GM12801 (cell line): ENCODE data around the gene PITX1.

Experiments
- TF ChIP-seq, protein P1 (sequence below): IDR thresholded peaks from one replicate; pipeline ENCODE4 v1.5.1; 2011; ENCODE audit warnings: control low read depth; ENCODE audit not compliant: insufficient read length; ENCODE audit errors: extremely low read depth

Gene PITX1

DNA sequence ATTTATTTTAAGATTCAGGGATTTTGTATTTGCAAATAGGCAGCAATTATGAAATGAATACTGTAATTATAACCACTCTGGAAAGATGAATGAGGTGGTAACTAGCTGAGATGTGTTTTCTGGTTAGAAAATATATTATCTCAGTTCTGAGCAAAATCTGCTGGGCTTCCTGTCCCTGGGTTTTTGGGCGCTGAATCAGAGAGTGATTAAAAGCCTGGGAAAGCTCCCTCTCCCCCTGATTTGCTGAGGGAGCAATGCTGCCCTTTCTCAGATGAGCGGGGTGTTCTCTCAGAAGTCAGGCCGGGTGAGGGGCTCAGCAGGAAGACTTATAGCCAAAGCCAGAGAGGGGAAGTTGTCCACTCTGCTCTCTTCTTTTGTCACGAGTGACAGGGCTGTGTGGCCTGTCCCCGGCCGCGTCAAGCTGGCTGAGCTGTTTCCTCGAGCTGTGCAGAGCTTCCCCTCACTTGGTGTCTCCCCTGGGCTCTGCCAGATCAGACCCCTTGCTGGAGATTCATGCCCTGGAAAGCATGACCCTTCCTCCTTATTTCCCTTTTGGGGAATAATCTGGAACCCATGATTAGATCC lies 39.8 kb upstream of the PITX1 start:
- TF ChIP-seq, protein P1, sequence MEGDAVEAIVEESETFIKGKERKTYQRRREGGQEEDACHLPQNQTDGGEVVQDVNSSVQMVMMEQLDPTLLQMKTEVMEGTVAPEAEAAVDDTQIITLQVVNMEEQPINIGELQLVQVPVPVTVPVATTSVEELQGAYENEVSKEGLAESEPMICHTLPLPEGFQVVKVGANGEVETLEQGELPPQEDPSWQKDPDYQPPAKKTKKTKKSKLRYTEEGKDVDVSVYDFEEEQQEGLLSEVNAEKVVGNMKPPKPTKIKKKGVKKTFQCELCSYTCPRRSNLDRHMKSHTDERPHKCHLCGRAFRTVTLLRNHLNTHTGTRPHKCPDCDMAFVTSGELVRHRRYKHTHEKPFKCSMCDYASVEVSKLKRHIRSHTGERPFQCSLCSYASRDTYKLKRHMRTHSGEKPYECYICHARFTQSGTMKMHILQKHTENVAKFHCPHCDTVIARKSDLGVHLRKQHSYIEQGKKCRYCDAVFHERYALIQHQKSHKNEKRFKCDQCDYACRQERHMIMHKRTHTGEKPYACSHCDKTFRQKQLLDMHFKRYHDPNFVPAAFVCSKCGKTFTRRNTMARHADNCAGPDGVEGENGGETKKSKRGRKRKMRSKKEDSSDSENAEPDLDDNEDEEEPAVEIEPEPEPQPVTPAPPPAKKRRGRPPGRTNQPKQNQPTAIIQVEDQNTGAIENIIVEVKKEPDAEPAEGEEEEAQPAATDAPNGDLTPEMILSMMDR: no peak

DNA sequence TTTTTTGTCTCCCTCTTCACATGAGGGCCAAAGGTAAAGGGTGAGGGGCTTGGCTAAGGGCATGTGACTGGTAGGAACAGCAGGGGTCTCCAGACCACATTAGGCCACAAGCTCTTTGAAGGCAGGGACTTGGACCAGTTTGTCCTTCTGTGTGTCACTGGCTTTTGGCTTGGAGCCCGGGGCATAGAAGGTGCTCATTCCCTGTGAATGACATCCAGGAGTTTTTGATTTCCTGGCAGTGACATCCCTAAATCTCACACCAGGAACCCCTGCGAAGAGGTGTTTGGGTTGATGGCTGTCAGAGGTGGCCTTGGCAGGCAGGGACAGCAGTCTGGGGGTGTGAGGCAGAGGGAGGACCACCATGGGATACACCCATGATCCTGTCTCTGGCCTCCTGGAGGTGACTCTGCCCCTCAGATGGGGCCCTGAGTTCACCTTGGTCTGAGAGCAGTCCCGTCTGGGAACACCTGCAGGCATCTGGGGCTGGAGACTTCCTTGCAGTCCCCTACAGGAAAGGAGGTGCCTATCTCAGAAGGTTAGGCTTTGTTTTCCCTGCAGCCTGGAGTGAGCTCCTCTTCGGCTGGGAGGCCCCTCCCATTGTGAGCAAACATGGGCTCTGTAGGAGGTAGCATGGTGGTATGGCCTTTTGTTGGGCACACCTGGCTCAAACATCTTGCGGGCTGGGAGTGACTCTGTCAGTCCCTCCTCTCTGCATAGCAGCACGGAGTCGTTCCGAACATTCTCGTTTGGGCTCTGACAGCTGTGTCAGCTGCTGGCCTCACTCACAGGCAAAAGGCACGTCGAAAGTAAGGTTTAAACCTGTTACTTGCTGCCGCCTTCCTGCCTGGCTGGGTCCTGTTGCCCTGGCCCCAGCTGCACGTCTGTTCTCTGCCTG lies 38.6 kb upstream of the PITX1 start:
- TF ChIP-seq, protein P1: no peak

DNA sequence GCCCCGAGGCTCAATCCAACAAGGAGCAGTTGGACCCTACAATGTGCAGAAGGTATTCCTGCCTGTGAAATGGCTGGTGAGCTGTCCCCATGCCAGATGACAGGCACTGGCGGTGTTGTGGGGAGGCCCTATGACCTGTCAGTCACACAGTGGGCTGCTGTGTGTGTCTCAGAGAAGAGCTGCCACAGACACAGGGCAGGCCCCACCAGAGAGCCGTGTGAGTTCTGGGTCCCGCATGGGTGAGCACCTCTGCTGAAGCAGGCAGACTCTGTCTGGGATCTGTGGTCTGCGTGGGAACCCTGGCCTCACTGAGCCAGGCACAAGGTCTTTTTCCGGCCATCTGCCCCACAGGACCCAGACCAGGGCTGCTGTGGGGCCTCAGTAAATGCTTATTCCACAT lies 37.3 kb upstream of the PITX1 start:
- TF ChIP-seq, protein P1: no peak

DNA sequence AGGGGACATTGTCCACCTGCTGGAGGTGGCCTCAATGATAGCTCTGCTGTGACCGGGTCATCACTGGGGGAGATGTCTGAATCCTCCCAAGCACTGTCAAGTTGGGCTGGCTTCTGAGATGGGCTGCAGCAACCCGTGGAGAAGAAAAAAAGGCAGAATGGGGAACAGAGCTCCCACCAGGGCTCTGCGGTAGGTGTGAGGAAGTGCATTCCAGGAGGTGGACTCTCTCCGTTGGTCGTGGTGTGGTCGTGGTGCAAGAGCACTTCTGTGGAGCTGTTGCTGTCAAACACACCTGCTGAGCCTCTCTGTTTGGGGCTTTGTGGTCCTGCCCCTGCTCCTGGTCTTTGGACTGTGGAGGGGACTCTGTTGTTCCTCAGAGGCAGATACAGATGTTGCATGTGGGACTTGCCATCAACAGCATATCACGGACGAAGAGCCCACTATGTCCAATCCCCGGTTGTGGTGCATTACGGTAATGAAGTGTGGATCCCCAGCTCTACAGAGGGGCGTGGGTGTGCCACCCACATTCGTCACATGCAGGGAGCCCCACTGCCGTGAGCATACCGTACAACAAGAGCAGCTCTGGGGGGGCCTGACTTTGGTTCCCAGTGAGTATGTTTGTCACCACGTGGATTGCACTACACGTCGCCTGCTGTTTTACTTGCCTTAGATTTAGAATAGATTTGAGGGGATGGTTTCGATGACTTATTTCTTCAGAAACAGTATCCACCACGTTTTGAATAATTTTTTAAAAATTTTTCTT lies 36.0 kb upstream of the PITX1 start:
- TF ChIP-seq, protein P1: no peak

DNA sequence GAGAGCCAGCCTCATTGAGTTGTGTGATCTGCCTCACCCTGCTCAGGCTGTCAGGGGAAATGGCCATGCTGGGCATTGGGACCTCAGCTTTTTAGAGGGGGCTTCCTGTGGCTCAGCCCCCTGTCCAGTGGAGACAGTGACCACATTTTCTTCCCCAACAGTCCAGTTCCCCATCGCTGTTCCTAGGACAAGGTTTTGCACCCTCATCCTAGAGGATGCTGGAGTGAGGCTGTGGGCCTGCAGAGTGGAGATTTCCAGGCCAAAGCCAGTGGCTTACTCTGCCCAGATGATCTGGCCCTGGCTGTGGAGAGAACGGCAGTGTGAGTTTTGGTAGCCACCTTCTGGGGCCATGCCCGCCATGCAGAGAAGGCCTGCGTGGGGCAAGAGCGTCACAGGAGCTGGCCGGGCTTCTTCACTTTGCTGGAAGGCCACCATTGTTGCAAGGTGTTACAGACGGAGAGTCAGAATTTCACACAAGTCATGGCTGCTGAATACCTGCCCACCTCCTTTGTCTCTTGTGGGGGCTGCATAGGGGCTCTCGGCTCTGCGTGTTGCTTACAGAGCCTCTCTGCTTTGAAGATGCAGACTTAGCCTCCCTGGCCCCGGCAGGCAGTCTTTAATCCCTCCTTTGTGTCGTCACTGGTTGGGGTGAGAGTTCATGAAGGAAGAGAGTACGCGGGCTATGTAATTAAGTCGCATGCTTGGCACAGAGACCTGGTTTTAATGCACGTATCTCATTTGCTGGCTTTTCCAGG lies 35.2 kb upstream of the PITX1 start:
- TF ChIP-seq, protein P1: no peak

DNA sequence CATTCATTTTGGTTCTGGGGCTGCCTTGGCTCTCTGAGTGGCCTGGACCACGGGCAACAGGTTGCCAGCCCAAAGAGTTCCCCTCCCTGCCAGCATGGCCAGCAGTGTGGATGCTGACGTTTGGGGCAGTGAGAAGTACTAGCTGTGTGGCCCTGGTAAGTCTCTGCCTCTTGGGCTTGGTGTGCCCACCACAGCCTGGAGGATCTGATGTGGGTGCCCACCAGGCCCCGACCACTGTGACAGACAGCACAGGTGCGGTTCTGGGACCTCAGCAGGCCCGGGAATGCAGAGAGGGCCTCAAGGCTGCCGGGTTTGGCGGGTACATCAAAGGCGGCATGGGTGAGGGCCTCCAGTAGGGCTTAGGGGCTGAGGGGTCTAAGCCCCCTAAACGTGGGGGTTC lies 33.6 kb upstream of the PITX1 start:
- TF ChIP-seq, protein P1: no peak
